ENCODE measurements around the gene CRYGD.
"Not testable (repeated sequence)": the region's sequence is repeated elsewhere in the genome, so short reads cannot be mapped to it uniquely, and the experiment has no call there.

CRYGD gene

DNA sequence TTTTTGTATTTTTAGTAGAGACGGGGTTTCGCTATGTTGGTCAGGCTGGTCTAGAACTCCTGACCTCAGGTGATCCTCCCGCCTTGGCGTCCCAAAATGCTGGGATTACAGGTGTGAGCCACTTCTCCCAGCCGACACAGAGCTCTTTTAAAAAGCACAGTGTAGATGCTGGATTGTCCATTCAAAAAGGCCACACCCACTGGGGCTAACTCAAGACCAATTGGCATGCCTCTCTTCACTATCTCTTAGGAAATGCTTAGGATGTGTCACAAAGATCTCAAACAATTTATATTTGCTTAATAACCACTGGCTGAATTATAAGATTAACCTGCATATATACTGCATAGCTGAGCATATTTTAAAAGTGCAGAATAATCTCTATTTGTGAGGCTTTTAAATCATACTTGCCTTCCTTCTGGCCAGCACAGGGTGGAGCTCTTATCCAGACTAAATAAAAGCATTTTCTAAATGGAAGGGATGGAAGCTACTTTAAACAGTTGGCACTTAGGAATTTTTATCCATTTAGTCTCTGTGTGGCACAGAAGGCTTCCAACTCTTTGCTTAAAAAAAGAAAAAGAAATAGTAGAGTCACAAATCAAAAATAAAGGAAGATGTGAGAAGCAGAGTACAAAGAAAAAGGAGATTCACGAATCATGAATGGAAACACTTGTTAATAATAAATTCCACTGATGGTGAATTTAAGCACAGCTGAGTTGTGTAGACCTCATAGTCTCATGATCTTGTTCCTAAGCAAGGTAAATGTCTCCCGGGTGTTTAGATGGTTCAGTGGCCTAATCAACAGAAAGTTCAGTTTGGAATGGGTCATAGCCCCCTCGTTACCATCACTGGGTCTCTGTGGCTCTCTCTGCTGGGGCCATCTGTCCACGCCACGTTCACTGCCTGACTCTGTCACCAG is 22.4 kb downstream of the CRYGD start:
- H3K27ac Mint-ChIP-seq, result no peak overlapping the region
- no peaks in the 10 kb centered on the region for H3K4me1 Mint-ChIP-seq
- TF ChIP-seq, protein P1, sequence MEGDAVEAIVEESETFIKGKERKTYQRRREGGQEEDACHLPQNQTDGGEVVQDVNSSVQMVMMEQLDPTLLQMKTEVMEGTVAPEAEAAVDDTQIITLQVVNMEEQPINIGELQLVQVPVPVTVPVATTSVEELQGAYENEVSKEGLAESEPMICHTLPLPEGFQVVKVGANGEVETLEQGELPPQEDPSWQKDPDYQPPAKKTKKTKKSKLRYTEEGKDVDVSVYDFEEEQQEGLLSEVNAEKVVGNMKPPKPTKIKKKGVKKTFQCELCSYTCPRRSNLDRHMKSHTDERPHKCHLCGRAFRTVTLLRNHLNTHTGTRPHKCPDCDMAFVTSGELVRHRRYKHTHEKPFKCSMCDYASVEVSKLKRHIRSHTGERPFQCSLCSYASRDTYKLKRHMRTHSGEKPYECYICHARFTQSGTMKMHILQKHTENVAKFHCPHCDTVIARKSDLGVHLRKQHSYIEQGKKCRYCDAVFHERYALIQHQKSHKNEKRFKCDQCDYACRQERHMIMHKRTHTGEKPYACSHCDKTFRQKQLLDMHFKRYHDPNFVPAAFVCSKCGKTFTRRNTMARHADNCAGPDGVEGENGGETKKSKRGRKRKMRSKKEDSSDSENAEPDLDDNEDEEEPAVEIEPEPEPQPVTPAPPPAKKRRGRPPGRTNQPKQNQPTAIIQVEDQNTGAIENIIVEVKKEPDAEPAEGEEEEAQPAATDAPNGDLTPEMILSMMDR (IDR thresholded peaks at IDR 0.05), result peak; percentile 13
- peaks cover 9% of the 10 kb centered on the region for H3K27me3 Mint-ChIP-seq (ENCODE audit: low read depth, poor library complexity)
- H3K9me3 Mint-ChIP-seq, result peaks cover 5% of the 10 kb centered on the region
- no peak overlapping the region for H3K4me3 Mint-ChIP-seq
- DNase-seq, result no peak
- no peaks in the 10 kb centered on the region for H3K36me3 Mint-ChIP-seq (ENCODE audit: low read depth)

DNA sequence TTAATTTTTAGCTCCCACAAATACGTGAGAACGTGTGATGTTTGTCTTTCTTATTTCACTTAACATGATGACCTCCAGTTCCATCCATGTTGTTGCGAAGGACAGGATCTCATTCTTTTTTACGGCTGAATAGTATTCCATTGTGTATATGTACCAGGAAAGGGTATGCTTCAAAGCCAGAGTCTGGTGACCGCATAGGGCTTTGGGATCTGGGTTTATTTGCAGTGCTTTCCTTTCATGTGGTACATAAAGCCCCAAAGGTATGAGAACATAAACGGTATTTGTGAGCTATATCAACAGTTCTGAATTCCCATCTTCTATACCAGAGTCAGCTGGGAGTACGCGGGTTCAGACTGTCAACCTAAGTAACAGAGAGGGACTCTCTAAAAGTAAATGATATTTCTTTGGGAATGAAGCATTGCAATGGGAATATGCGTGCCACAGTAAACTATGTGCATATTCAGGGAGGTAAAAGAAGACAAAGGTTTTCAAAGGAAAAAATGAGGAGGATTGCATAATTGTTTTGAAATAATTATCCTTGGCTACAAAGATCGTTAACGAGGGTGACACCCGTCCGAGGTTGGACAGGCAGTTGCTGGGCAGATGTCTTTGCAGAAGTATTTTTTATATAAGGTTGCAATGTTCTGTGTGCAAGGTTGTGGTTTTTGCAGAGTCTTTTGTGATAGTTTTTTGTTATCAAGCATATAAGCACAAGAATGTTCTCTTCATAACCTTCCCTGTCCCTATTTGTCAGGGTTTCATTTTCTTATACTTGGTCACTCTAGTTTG is 24.4 kb downstream of the CRYGD start:
- peaks cover 8% of the 10 kb centered on the region for H3K27me3 Mint-ChIP-seq (ENCODE audit: low read depth, poor library complexity)
- no peaks in the 10 kb centered on the region for H3K4me1 Mint-ChIP-seq
- DNase-seq, result no peak
- TF ChIP-seq, protein P1 (IDR thresholded peaks at IDR 0.05), result no peak
- H3K36me3 Mint-ChIP-seq (ENCODE audit: low read depth), result no peaks in the 10 kb centered on the region
- H3K27ac Mint-ChIP-seq, result no peak overlapping the region
- no peak overlapping the region for H3K4me3 Mint-ChIP-seq
- peaks cover 5% of the 10 kb centered on the region for H3K9me3 Mint-ChIP-seq

DNA sequence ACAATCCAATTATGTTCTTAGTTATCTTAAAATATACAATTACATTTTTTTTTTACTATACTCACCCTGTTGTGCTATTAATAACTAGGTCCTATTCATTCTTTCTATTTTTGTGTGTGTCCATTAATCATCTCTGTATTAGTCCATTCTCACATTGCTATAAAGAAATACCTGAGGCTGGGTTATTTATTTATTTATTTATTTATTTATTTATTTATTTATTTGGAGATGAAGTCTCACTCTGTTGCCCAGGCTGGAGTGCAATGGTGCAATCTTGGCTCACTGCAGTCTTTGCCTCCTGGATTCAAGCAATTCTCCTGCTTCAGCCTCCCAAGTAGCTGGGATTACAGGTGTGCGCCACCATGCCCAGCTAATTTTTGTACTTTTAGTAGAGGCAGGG is 25.6 kb downstream of the CRYGD start:
- H3K4me3 Mint-ChIP-seq; H3K27me3 Mint-ChIP-seq (ENCODE audit: low read depth, poor library complexity); H3K27ac Mint-ChIP-seq; H3K9me3 Mint-ChIP-seq; H3K4me1 Mint-ChIP-seq; H3K36me3 Mint-ChIP-seq (ENCODE audit: low read depth); DNase-seq: not testable (repeated sequence)

DNA sequence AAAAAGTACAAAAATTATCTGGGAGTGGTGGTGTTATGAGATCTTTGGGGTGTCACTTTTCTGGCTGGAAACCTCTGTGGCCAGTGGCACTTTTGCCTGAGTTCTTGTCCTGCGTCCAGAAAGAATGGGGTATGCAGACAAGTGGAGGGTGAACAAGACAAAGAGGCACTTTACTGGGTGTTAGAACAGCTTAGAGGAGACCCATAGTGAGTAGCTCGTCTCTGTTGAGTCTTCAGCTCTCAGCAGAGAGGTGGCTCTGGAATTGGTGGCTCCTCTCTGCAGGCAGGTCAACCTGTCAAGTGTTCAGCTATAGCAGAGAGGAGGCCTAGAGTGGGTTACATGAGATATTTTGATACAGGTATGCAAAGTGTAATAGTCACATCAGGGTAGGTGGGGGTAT is 26.1 kb downstream of the CRYGD start:
- Mint-ChIP-seq H3K36me3 (ENCODE audit: low read depth) (no peaks in the 10 kb centered on the region), H3K27me3 (ENCODE audit: low read depth, poor library complexity) (peaks cover 5% of the 10 kb centered on the region), H3K27ac (no peak overlapping the region), H3K4me1 (no peaks in the 10 kb centered on the region), H3K9me3 (no peaks in the 10 kb centered on the region), H3K4me3 (no peak overlapping the region)
- TF ChIP-seq, protein P1 (IDR thresholded peaks at IDR 0.05), result no peak
- DNase-seq, result no peak

DNA sequence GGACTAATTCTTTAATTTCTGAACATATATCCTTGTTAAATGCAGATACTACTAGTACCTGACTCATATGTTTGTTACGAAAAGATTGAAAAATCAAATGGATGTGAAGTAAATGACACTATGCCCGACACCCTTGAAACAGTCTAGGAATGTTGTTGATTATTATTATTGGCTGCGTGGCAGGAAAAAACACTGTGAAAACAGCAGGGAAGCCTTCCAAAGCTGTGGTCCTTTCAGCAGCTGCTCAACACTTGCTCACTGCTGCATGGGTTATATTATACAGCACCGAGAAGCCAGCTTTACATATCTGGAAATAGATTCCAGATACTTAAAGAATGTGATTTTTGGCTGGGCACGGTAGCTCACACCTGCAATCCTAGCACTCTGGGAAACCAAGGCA is 26.5 kb downstream of the CRYGD start:
- no peaks in the 10 kb centered on the region for H3K4me1 Mint-ChIP-seq
- H3K9me3 Mint-ChIP-seq, result no peaks in the 10 kb centered on the region
- peaks cover 7% of the 10 kb centered on the region for H3K27me3 Mint-ChIP-seq (ENCODE audit: low read depth, poor library complexity)
- TF ChIP-seq, protein P1 (IDR thresholded peaks at IDR 0.05), result no peak
- H3K36me3 Mint-ChIP-seq (ENCODE audit: low read depth), result no peaks in the 10 kb centered on the region
- H3K4me3 Mint-ChIP-seq, result no peak overlapping the region
- no peak overlapping the region for H3K27ac Mint-ChIP-seq
- no peak for DNase-seq

DNA sequence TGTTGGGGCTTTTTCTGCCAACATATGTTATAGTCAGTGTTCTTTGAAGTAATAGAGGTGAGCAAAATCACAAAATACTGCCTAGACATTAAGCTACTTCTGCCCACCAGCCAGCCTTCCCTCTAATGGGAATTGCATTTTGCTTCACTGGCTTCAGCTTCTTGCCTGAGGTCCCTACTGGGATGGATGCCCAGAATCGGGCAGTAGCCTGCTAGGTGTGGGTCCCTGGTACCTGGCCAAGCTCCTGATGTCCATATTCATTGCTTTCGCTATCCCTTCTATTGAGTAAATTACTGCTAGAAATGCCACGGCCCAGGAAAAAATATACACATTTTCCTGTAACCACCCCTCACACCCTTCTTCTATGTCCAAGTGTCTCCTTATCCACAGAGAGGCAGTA is 27.0 kb downstream of the CRYGD start:
- Mint-ChIP-seq H3K36me3 (ENCODE audit: low read depth) (no peaks in the 10 kb centered on the region), H3K4me1 (no peaks in the 10 kb centered on the region), H3K9me3 (no peaks in the 10 kb centered on the region), H3K27me3 (ENCODE audit: low read depth, poor library complexity) (peaks cover 9% of the 10 kb centered on the region), H3K27ac (no peak overlapping the region), H3K4me3 (no peak overlapping the region)
- no peak for DNase-seq
- TF ChIP-seq, protein P1 (IDR thresholded peaks at IDR 0.05), result no peak

All from nephron progenitor cell (in vitro differentiated cells).